HG03442 (cell line): ENCODE measurements around the gene INPP4A.

ENCODE experiments used
- ATAC-seq: cut with Tn5 transposase; IDR thresholded peaks from one replicate; pipeline ENCODE4 v1.9.1; 2021; ENCODE audit warnings: mild to moderate bottlenecking, moderate library complexity; ENCODE audit not compliant: unreplicated experiment

The INPP4A gene

DNA sequence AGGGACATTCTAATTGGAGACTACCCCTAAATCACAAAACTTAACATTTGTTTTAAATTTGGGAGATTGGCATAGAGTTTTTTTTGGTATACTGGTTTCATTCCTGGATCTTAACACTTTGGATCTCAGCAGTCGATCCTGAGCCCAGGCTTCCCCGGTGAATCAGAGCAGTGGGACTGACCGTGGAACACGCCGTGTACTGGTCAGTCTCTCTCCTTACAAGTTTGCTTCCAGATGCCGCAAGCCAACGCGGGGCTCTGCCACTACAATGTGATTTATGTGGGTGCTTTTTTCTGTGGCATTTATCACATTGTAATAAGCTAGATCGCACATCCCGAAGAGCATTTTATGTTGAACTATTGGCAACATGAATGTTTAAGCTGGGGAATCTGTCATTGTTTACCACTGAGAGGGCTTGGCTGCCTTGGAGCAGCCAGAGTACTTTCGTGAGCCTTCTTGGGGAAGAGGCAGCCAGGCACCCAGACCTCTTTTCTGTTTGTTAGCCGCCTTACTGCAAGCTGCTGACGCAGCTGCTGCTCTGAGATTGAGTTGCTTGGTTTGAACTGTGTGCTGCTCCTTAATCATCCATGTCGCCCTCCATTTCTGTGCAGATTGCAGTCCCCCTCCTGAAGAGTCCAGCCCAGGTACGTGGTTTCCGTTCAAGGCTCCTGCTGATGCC is 114.3 kb downstream of the INPP4A start:
- no peak for ATAC-seq

DNA sequence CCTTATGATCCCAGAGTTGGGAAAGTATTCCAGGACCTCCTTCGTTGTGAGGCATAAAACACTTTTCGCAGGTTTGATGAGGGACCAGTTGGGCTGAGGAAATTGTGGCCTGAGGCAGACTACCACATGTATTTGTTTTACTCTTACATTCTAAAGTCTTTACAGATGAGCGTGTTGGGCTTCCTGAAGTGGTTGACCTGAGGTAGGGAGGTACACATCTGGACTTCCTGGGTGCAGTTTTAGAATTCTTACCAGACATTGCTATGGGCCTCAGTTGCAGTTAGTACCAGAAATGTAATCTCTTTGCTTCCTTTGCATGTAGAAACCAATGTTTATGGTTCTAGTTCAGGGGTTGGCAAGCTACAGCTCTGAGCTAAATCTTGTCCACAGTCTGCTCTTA is 114.9 kb downstream of the INPP4A start:
- no peak for ATAC-seq

- no peak for ATAC-seq
These were observed 115.7 kb downstream of the INPP4A start for GRCh38 chr2:98560256-98560771.

DNA sequence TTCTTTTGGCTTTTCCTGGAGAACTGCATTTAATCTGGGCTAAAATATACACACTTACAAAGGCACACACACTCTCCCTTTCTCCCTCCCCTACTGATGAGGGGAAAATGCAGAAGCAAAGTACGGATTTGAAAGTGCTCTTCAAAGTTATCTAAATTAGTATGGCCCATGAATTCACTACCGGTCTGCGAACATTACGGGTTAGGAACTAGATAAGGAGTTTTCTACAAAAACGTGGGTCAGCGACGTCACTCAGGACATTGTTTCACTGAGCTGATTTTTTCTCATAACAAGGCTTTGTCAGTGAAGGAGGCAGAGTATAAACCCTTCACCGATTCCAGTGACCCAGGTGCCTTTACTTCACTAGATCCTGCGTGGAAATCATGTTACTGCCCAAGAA is 116.4 kb downstream of the INPP4A start:
- ATAC-seq = no peak

GRCh38 chr2:98561902-98562695 is 117.4 kb downstream of the INPP4A start:
- no peak for ATAC-seq

DNA sequence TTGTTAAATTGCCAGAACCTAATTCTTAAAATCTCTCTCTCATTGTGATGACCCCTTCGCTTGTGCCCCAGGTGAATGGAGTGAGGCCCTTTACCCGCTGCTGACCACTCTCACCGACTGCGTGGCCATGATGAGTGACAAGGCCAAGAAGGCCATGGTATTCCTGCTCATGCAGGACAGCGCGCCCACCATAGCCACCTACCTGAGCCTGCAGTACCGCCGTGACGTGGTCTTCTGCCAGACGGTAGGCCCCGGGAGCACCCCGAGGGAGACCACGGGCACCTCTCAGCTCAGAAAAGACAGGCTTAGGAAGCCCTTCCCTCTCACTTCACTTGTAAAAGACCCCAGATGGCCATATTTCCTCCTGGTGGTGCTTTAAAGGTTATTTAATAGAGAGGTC is 118.7 kb downstream of the INPP4A start:
- no peak for ATAC-seq

- ATAC-seq = no peak
These were observed 120.0 kb downstream of the INPP4A start for GRCh38 chr2:98564541-98565132.

DNA sequence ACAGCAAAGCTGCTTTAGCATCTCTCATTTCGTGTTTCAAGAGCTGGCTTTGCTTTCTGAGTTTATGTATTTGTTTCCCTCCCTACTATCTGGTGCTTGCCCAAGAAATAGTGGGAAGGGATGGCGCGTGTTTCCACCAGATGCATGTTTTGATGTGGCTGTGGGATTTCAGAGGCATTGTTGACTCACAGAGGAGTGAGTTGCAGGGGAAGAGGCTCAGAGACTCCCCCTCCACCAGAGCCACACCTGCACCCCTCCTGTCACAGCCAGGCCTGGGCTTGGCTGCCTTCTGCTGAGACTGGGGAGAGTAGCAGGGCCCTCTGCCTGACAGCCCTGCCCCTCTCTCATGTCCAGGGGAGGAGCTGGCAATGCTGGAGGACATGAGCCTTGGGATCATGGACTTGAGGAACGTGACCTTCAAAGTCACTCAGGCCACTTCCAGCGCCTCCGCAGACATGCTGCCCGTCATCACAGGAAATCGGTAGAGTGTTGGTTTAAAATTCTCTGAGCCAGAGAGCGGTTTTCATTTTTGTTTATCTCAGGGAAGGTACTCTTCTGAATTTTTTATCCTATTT is 120.7 kb downstream of the INPP4A start:
- ATAC-seq = no peak

GRCh38 chr2:98565941-98566340 is 121.3 kb downstream of the INPP4A start:
- ATAC-seq = no peak

DNA sequence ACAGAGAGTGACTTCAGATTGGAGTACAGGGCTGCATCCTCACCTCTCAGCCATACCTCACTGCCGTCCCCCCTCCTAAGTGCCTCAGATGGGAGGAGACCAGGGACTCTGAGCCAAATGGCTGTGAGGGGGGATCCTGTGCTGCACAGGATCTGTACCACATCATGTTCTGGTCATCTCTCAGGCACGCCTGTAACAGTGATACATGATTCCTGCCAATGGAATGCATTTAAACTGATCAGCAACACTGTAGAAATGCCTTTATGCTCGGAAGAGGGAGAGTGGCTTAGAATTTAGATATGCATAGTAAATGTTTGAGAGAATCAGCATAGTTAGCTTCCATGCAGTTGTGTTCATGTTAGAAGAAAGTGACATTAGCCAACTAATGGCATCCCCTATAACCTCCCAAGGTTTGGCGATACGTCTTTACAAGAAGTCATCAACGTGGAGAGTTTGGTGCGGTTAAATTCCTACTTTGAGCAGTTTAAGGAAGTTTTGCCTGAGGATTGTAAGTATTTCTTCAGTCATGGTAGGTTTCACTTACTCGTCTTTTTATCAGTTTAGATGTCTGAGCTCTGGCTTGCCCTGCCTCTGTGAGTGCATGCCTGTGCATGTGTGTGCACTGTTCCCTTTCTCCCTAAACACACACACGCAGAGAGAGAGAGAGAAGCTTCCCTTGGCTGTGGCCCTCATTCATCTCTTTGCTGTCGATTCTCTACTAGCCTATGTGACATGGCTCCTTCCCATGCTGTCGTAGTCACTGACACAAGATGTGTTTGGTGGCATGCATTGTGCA is 123.7 kb downstream of the INPP4A start:
- no peak for ATAC-seq

DNA sequence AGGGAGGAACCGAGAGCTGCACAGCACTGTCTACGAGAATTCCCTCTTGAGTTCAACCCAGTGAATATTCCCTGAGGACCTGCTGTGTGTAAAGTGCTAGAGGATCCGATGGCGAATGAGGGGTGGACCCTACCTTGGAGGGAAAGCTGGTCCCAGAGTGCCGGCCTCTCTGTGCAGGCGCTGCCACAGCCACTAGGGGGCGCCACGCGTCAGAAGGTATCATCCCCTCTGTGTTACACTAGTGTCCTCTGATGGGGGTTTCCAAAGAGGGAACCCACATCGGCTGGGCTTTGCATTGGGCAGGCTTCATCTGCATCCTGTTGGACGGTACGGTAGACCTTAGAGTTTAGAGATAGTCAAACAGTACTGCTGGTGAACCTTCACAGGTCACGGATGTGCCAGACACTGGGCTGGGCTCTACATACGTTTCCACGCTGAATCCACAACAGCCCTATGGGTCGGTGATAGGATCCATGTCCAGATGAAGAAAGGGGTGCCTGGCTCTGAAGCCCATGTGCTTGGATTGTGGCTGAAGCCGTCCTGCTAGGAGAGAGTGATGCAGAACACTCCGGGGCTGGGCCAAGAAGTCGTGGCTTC is 124.6 kb downstream of the INPP4A start:
- no peak for ATAC-seq

DNA sequence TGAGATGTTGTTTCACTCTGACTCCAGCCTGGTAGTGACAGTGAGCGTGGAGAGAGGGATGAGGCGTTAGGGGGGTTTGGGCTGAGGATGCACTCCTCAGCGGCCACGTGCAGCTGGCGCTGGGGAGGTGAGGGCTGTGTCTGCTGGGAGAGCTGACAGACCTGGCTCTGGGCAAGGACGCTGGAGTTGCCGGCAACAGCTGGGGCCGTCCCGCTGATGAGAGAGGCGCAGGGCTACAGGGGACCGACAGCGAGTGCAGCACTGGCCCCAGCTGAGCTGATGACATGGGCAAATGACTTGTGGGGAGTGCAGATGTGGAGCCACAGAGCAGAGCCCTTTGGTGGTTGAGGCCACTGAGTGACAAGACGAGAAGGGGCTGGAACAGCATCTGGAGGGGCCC is 125.3 kb downstream of the INPP4A start:
- ATAC-seq = no peak

GRCh38 chr2:98570356-98570755 is 125.7 kb downstream of the INPP4A start:
- no peak for ATAC-seq

GRCh38 chr2:98571121-98571701 is 126.6 kb downstream of the INPP4A start:
- no peak for ATAC-seq

- no peak for ATAC-seq
These were observed 127.1 kb downstream of the INPP4A start for GRCh38 chr2:98571796-98572195.

DNA sequence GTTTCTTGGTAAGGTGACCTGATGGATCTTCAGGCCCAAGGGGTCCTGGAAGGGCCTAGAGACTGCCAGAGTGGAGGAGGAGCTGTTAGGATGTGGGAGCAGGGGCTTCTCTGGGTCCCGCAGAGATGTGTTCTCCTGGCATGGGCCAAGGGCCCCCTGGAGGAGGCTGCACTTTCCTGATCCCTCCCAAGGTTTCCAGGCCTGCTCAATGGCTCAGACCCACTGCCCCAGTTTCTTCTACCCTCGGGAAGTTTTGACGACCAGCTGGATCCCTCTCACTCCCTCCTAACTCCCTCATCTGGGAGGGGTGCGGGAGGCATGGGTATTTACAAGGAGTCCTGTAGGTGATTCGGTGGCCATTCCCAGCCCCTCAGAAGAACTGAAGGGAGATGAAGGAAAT is 127.6 kb downstream of the INPP4A start:
- ATAC-seq = no peak

- no peak for ATAC-seq
These were observed 128.0 kb downstream of the INPP4A start for GRCh38 chr2:98572676-98573075.

- no peak for ATAC-seq
These were observed 128.8 kb downstream of the INPP4A start for GRCh38 chr2:98573426-98573825.

- ATAC-seq = no peak
These were observed 132.1 kb downstream of the INPP4A start for GRCh38 chr2:98576666-98577312.
